ENCODE data around the gene REEP1.

The REEP1 gene

DNA sequence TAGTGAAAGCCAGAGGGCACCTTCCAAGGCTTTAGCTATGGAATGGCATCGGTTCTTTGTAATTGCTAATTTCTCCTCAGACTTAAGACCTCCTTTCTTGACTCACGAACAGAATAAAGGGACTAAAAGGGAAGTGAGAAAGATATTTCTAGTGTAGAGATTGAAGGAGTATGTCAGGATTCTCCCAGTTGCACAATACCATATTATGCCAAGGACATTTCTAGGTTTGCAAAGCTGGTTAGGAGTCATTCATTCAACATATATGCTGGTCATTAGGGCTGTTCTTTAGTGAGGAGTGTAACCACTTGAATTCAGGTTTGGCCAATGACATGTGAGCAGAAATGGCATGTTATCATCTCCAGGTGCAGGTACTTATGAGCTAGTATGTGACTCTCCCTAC lies 7.4 kb downstream of the REEP1 start:
- H3K4me2 ChIP-seq (ENCODE audit: low read depth, low read length, poor library complexity, severe bottlenecking): no peak overlapping the region
- H3K9me3 ChIP-seq (ENCODE audit: insufficient read depth, low read length): no peaks in the 10 kb centered on the region
- H3K36me3 ChIP-seq (ENCODE audit: low read length): no peaks in the 10 kb centered on the region
- H3K4me3 ChIP-seq (ENCODE audit: insufficient read depth, low read length, poor library complexity, severe bottlenecking): no peak overlapping the region
- TF ChIP-seq CTCF (IDR thresholded peaks at IDR 0.05; ENCODE audit: insufficient read depth, low read length, poor library complexity, severe bottlenecking): no peak
- no peak for TF ChIP-seq EZH2phosphoT487 (conservative IDR thresholded peaks at IDR 0.05; ENCODE audit: low read length)
- H2AFZ ChIP-seq (ENCODE audit: low read depth, low read length, severe bottlenecking): no peak overlapping the region
- H4K20me1 ChIP-seq (ENCODE audit: low read depth, low read length): no peaks in the 10 kb centered on the region
- no peaks in the 10 kb centered on the region for H3K9me2 ChIP-seq (replicated peaks; ENCODE audit: insufficient read depth, low read length)
- no peak overlapping the region for H3K9ac ChIP-seq (ENCODE audit: low read length)
- no peak overlapping the region for H3K27ac ChIP-seq (ENCODE audit: low read depth, low read length)
- no peaks in the 10 kb centered on the region for H3F3A ChIP-seq (ENCODE audit: insufficient read depth)
- no peaks in the 10 kb centered on the region for H3K79me2 ChIP-seq (ENCODE audit: insufficient read depth, low read length)
- H3K27me3 ChIP-seq (ENCODE audit: low read length): no peaks in the 10 kb centered on the region

GRCh38 chr2:86323273-86324021 lies 14.0 kb downstream of the REEP1 start:
- Histone ChIP-seq H2AFZ (ENCODE audit: low read depth, low read length, severe bottlenecking) (no peak overlapping the region), H3K27me3 (ENCODE audit: low read length) (no peaks in the 10 kb centered on the region)
- TF ChIP-seq CTCF (IDR thresholded peaks at IDR 0.05; ENCODE audit: insufficient read depth, low read length, poor library complexity, severe bottlenecking) (no peak), EZH2phosphoT487 (conservative IDR thresholded peaks at IDR 0.05; ENCODE audit: low read length) (no peak)

DNA sequence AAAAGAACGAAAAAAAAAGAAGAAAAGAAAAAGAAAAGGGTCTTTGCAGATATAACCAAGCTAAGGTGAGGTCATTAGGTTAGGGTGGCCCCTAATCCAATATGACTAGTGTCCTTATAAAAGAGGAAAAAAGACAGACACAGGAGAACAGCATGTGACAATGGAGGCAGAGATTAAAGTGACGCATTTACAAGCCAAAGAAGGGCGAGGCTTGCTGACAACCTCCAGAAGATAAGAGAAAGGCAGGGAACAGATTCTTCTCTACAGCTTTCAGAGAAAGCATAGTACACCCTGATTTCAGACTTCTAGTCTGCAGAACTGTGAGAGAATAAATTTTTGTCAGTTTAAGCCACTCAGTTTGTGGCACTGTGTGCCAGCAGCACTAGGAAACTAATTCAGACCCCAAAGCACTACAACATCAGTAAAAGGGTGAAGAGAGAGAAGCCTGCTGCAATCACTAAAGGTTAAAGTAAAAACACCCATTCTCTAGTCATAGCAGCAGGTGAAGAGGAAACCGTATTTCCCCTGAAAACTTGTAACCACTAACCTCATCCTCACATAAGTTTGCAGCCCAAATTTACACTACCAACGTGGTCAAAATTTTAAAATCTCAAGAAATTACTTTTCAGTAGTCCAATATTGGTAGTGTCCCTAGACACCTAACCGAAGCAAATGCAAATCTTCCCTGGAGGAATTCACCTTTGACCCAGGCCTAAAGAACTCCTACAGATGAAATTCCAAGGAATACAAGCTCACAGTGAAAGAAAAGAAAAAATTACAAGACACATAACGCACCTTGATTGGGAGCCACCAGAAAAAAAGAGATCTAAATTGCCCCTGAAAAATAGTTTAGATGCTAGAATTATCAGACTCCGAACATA lies 17.5 kb downstream of the REEP1 start:
- Histone ChIP-seq H3K36me3 (ENCODE audit: low read length) (no peaks in the 10 kb centered on the region), H3K9me2 (replicated peaks; ENCODE audit: insufficient read depth, low read length) (no peaks in the 10 kb centered on the region), H3K27ac (ENCODE audit: low read depth, low read length) (no peak overlapping the region), H3F3A (ENCODE audit: insufficient read depth) (no peaks in the 10 kb centered on the region), H3K4me3 (ENCODE audit: insufficient read depth, low read length, poor library complexity, severe bottlenecking) (no peak overlapping the region), H3K27me3 (ENCODE audit: low read length) (no peaks in the 10 kb centered on the region), H3K79me2 (ENCODE audit: insufficient read depth, low read length) (no peaks in the 10 kb centered on the region), H2AFZ (ENCODE audit: low read depth, low read length, severe bottlenecking) (no peak overlapping the region), H3K9ac (ENCODE audit: low read length) (no peak overlapping the region), H3K4me2 (ENCODE audit: low read depth, low read length, poor library complexity, severe bottlenecking) (no peak overlapping the region), H3K9me3 (ENCODE audit: insufficient read depth, low read length) (no peaks in the 10 kb centered on the region), H4K20me1 (ENCODE audit: low read depth, low read length) (no peaks in the 10 kb centered on the region)
- TF ChIP-seq EZH2phosphoT487 (conservative IDR thresholded peaks at IDR 0.05; ENCODE audit: low read length): no peak
- TF ChIP-seq CTCF (IDR thresholded peaks at IDR 0.05; ENCODE audit: insufficient read depth, low read length, poor library complexity, severe bottlenecking): no peak

More at GRCh38 chr2:86323273-86324021, 14.0 kb downstream of the REEP1 start:
- Histone ChIP-seq H3F3A (ENCODE audit: insufficient read depth) (no peaks in the 10 kb centered on the region), H3K27ac (ENCODE audit: low read depth, low read length) (no peak overlapping the region), H3K79me2 (ENCODE audit: insufficient read depth, low read length) (no peaks in the 10 kb centered on the region), H3K4me3 (ENCODE audit: insufficient read depth, low read length, poor library complexity, severe bottlenecking) (no peak overlapping the region), H3K4me2 (ENCODE audit: low read depth, low read length, poor library complexity, severe bottlenecking) (no peak overlapping the region), H3K36me3 (ENCODE audit: low read length) (no peaks in the 10 kb centered on the region), H3K9ac (ENCODE audit: low read length) (no peak overlapping the region), H3K9me3 (ENCODE audit: insufficient read depth, low read length) (no peaks in the 10 kb centered on the region), H3K9me2 (replicated peaks; ENCODE audit: insufficient read depth, low read length) (no peaks in the 10 kb centered on the region), H4K20me1 (ENCODE audit: low read depth, low read length) (no peaks in the 10 kb centered on the region)
